Fibroblast of skin of right quadriceps (primary cell): ENCODE measurements around the gene KANSL3.
"Not testable (repeated sequence)": the region's sequence is repeated elsewhere in the genome, so short reads cannot be mapped to it uniquely, and the experiment has no call there.

Source experiments
- DNase-seq: peaks from one replicate; pipeline ENCODE4 v3.0.0-alpha.2; 2013

The KANSL3 gene

DNA sequence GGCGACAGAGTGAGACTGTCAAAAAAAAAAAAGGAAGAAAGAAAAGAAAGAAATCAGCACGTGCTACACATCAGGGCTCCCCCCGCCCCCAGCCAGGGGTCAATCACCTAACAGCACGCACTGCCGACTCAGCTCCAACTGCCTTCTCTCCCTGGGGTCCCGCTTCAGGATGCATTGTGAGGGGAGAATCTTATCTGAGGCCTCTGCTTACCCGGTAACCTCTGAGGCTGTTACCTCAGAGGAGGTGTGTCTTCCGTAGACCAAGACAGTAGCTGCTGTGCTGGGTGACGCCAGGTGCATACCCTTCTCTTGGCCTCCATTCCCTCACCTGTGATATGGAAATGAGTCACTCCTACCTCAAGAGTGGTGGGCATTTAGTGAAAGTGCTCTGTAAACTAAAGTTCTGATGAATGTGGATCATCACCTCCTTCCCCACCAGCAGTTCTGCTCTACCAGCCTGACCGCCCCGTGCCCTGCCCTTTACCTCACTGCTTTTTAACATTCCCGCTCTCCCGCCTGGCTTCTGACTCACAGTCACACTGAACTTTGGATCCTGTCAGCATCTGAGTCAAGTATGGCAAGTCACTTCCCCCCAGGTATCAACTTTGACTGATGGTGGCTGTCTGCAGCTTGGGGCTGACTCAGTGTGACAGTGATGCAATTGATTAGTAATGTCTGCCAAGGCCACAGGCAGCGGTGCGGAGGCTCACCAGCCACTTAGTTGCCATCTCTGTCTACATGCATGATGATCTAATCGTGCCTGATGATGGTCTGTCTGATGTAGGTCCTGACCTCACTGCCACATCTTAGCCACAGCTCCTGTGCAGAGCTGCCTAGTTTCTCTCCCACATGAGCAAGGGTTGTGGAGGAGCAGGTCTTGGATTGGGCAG, 81.4 kb downstream of the KANSL3 start:
- peak; percentile 78 for DNase-seq

DNA sequence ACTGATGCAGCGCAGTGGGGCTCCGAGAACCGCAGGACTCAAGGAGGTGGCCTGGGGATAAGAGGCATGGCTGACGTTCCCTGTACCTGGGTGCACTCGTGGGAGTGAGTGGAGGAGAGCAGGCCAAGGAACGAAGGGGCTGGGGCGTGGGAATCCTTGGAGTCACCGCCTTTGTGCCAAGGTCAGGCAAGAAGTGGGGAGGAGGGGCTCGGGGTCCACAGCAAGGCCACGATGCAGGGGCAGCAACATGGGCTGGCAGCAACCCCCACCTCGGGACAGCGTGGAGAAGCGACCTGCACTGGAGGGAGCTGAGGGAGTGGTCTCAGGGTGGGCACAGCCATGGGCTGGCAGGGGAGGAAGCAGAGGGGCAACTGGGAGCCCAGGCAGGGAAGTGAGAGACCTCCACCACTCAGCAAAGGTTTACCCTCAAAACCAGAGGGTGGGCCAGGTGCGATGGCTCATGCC, 82.9 kb downstream of the KANSL3 start:
- DNase-seq, result no peak

DNA sequence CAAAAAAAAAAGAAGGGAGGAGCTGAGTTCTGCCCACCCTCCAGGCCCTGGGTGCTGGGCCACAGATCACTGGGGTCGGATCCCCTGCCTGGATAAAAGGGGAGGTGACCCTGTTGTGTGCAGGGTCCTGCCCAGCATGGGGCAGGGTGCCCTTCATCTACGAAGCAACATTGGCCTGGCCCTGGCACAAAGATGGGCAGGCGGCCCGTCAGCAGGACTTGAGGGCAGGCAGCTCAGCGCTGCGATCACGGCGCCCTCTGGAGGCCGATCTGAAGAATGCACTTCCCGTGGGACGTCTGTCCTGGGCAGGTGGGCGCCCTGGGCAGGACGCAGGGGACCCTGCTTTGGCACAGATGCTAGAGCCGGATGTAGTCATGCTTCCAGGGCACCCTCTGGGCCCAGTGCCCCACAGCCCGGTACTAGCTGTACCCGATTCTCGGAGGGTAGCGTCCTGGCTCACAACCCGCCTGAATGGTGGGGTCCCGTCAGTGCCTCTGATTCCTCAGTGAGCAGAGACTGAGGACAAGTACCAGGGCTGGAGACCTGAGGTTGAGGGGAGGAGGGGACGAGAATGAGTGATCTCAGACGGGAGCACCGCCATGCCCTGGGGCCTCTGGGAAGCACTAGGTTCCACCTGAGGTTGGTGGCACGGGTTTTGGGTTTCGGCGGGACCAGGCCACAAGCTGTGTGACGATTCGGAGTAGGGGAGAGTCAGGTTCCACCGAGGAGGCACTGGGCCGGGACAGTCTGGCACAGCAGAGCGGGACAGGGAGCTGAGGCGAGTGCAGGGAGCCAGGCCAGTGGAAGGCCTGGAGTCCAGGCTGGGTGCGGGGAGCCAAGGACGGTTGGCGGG, 83.6 kb downstream of the KANSL3 start:
- DNase-seq, result peak; percentile 36

DNA sequence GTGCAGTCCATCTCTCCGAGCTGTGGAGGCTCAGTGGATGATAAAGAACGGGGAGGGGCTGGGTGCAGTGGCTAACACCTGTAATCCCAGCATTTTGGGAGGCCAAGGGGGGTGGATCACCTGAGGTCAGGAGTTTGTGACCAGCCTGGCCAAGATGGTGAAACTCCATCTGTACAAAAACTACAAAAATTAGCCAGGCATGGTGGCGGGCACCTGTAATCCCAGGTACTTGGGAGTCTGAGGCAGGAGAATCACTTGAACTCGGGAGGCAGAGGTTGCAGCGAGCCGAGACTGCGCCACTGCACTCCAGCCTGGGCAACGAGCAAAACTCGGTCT, 84.2 kb downstream of the KANSL3 start:
- not testable (repeated sequence) for DNase-seq

DNA sequence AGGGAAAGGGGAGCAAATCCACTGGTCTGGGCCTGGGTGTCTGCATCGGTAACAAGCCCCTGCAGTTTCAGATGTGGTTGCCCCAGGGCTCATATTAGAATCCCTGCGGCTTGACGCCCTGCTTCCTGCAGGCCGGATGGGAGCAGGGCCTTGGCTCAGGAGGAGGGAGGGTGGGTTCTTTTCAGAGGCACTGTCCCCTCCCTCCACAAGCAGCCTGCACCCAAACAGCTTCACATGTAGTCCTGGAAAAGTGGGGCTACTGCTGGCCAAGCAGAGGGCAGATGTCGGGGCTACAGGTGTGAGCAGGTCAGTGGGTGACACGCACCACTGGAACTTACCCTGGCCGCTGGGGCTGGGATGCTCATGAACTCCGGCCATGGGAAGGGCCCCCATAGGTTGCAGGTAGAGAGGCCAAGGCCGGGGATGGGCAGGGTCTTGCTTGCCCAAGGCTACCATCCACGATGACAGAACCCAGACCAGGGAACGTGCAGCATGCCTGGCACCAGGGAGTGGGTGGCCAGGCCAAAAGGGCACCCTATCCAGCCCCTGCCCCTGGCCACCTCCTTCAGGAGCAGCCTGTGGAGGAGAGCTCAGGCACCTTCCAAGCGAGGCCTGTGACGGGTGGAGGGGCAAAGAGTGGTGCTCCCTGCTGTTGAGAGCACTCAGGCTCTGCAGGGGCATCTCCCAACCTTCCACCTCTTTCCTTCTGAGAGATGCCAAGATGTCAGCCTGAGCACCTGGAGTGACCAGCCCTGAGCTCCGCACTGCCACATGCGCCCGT, 84.7 kb downstream of the KANSL3 start:
- no peak for DNase-seq

DNA sequence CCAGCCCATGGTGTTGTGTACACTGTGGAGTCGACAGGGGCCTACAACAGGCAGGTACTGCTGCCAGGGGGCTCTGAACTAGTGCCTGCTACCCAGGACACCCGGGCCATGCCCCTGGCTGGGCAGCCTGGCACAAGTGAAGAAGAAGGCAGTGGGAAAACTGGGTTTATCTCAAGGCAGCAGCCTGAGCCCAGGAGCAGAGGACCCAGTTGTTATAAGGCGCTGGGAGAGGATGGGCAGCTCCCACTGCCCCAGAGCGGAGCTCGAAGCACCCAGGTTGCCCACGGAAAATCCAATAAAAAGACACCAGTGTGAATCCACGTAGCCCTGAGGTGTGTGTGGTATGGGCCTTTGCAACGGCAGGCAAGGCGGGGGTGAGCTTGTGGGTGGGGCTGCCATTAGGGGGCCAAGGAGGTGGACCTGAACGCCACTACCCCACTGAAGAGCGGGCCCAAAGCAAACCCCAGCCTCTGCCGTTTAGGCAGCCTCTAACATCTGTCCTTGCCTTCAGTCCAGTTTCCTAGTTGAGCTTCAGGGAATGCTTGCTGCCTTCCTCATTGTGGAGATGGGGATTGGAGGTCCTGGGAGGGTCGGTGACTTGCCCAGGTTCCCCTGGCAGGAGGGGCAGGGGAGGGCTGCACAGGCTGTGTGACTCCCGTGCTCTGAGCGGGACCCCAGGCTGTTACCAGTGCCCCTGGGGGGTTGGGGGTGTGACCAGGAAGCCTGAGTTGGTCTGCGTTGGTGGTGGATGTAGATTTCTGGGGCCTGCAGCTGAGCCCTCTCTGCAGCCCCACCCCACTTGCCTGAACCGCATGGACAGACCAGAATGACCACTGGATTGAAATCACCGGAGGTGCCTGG, 85.6 kb downstream of the KANSL3 start:
- no peak for DNase-seq

DNA sequence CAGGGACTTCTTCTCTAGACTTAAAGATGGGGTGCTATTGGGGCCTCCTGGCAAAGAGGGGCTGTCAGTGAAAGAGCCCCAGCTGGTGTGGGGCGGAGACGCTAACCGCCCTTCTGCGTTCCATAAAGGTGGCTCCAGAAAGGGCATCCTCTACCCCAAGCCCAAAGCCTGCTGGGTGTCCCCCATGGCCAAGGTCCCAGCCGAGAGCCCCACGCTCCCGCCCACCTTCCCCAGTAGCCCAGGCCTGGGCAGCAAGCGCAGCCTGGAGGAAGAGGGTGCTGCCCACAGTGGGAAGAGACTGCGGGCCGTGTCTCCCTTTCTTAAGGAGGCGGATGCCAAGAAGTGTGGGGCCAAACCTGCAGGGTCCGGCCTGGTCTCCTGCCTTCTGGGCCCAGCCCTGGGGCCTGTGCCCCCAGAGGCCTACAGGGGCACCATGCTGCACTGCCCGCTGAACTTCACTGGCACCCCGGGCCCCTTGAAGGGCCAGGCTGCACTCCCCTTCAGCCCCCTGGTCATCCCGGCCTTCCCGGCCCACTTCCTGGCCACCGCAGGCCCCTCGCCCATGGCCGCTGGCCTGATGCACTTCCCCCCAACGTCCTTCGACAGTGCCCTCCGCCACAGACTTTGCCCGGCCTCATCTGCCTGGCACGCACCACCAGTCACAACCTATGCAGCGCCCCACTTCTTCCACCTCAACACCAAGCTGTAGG, 86.4 kb downstream of the KANSL3 start:
- no peak for DNase-seq

DNA sequence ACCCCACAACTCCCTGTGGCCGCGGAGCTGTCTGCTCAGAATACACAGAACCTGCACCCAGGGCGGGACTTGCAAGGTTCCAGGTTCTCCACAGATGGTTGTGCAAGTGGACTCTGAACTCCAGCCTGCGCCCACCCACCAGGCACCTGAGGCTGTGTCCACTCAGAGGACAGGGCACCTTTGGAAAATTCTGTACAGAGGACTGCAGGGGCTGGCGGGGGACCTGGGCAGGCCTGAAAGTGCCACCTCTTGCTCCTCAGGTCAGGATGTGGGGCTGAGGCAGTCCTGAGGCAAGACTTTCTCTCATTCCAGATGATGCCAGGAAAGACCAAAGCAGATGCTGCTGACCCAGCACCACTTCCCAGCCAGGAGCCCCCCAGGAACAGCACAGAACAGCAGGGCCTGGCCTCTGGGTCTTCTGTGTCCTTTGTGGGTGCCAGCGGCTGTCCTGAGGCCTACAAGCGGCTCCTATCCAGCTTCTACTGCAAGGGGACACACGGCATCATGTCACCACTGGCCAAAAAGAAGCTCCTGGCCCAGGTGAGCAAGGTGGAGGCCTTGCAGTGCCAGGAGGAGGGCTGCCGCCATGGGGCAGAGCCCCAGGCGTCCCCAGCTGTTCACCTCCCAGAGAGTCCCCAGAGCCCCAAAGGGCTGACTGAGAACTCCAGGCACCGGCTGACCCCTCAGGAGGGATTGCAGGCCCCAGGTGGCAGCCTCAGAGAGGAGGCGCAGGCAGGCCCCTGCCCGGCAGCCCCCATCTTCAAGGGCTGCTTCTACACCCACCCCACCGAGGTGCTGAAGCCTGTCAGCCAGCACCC, 87.1 kb downstream of the KANSL3 start:
- DNase-seq, result no peak

DNA sequence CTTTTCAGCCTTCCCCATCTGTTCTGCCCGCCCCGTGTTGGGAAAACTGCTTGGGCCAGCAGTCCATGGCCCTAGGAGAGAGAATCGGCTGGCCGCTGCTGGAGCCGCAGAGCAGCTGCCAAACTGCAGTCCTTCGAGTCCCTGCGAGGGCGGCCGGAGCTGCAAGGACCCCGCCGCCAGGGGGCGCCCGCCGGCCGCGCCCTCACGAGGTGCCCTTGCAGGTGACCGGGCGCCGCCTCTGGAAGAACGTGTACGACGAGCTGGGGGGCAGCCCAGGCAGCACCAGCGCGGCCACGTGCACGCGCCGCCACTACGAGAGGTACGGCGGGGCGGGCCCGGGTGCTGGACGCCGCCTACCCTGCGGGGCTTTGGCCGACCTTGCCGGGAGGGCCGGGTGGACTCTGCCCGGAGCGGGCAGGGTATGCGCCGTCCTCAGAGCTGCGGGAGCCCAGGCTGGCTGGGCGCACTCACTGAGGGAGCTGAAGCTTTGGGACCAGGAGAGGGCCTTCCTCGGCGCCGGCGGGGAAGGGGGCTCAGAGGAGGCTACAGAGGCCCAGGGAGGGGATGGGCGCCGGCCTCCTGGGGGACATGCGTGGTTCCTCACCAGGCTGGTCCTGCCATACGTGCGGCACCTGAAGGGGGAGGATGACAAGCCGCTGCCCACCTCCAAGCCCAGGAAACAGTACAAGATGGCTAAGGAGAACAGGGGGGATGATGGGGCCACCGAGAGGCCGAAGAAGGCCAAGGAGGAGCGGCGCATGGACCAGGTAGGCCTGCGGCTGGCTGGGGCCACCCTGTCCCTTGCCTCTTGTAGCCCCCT, 87.9 kb downstream of the KANSL3 start:
- DNase-seq, result no peak

DNA sequence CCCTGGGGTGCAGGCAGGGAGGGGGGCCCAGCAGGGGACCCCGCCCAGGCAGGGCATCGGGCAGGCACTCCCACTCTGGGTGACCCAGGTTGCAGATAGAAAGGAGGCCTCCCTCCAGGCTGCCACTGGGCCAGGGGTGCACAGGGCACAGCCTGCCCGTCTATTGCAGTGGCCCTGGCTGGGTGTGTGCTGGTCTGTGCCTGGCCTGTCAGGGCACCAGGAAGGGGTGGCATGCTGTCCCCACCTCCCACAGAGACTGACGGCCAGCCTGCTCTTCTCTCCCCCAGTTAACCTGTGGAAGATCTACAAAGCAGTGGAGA, 88.7 kb downstream of the KANSL3 start:
- DNase-seq, result no peak

DNA sequence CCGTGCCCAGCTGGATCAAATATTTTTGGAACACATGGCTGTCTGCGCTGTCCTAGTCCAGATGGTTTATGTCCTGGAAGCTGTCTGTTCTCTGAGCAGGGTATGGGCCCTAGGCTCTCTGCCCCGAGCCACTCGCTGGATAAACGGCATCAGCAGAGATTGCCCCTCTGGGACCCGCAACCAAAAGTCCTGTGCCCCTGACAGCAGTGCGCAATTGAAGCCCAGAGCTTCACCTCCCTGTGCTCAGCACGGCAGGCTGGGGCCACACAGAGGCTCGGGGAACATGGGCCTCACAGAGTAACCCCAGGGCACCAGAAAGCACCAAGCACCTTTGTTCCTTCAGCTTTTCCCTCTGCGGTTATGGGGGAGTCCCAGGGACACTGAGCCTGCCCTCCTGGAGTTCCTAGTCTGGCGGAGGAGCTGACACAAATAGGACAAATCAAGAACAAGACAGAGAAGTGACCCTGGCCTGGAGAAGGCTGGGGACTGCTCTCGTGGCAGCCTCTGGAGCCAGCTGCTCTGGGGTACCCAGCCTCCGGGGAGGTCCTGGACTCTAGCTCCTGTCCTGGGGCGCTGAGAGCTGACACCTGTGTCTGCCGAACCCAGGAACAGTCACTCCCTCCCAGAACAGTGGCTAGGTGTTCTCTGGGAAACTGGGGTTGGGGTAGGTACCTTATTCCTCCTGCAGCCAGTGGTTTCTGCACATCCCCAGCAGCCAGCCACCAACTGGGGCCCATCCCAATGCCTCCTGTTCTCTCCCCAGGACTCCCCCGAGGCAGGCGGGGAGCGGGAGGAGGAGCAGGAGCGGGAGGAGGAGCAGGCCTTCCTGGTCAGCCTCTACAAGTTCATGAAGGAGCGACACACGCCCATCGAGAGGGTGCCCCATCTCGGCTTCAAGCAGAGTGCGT, 89.3 kb downstream of the KANSL3 start:
- no peak for DNase-seq

DNA sequence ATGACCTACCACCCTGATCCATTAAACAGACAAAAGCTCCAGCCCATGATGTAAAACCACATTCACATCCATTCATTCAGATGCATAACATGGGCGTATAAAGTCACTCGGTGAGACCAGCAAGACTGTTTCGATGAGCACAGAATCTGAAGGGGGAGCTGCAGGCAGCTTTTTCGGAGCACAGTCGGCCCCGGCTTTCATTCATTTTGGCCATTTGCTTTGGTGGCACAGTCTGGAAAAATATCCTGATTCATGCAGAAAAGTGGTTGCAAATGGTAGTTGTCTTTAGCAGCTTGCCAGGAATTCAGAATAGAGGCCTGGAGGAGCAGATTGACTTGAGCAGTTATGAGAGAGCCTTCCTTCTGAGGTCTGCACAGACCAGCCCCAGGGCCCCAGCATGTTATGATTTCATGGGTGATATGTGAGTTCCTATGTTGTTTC, 90.4 kb downstream of the KANSL3 start:
- peak; percentile 34 for DNase-seq

DNA sequence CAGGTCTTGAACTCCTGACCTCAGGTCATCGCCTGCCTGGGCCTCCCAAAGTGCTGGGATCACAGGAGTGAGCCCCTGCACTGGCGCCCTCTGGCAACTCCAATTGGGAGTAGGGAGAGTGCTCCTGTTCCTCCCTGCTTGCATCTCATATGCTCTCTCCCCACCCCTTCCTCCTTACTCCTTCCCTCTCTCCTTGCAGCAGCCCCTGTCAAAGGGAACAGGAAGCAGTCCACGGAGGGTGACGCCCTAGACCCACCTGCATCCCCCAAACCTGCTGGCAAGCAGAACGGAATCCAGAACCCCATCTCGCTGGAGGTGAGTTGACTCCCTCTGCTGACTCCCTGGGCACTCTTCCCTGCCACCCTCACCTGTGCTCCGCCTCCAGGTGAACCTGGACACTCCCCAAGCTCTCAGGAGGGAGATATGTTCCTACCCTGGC, 90.9 kb downstream of the KANSL3 start:
- DNase-seq, result no peak

DNA sequence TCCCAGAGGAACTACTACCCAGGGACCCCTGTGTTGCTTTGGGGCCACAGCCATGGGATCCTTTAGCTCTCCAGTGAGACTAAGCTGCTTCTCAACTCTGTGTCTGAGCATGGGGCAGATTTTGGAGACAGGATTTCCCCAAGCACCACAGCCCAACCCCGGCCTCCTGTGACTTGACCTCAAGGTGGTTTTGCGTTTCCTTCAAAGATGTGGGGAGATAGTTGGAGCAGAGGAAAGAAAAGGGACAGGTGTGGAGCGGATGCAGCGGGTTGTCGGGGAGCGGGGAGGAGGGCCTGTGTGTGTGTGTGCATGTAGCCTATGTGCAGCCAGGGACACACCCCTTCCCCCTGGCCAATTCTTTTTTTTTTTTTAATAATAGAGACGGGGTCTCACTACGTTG, 91.3 kb downstream of the KANSL3 start:
- no peak for DNase-seq

DNA sequence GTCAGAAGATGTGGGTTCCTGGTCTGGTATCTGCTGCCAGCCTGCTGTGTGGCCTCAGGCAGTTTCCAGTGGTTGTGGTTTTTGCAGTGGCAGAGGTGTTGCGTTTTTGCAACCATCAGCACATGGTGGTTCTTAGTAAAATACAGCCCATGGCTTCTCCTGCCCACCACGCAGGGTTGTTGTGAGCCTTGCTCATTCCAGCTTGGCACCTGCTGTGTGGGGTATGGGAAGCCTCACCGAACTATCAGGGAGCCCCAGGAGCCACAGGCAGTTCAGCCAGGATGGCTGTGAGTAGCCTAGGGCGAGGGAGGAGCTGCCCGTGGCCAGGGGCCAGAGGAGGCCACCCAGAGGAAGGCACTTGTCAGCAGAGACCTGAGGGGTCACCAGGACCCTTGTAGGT, 91.8 kb downstream of the KANSL3 start:
- no peak for DNase-seq
